ELR (cell line): ENCODE measurements around the gene METTL22.

ENCODE experiments used
- DNase-seq: peaks from one replicate; pipeline ENCODE4 v3.0.0-alpha.2; 2015; ENCODE audit warnings: low read depth

Gene METTL22

GRCh38 chr16:8632675-8633182, 11.2 kb downstream of the METTL22 start:
- DNase-seq, result no peak

- peak; percentile 23 for DNase-seq
Measured at GRCh38 chr16:8634991-8635736, 13.7 kb downstream of the METTL22 start.

GRCh38 chr16:8639694-8640093, 18.2 kb downstream of the METTL22 start:
- no peak for DNase-seq

- DNase-seq, result no peak
Measured at GRCh38 chr16:8641671-8642070, 20.2 kb downstream of the METTL22 start.

- no peak for DNase-seq
Measured at GRCh38 chr16:8642146-8642545, 20.6 kb downstream of the METTL22 start.

GRCh38 chr16:8644211-8645140, 23.0 kb downstream of the METTL22 start:
- no peak for DNase-seq

GRCh38 chr16:8645141-8645521, 23.6 kb downstream of the METTL22 start:
- DNase-seq, result no peak

- no peak for DNase-seq
Measured at GRCh38 chr16:8645831-8646230, 24.3 kb downstream of the METTL22 start.

- no peak for DNase-seq
Measured at GRCh38 chr16:8646326-8647053, 25.0 kb downstream of the METTL22 start.

GRCh38 chr16:8647721-8648318, 26.3 kb downstream of the METTL22 start:
- DNase-seq, result no peak

GRCh38 chr16:8648877-8649276, 27.4 kb downstream of the METTL22 start:
- DNase-seq, result no peak

- no peak for DNase-seq
Measured at GRCh38 chr16:8649829-8650554, 28.5 kb downstream of the METTL22 start.

GRCh38 chr16:8651958-8652357, 30.5 kb downstream of the METTL22 start:
- peak; percentile 44 for DNase-seq

- DNase-seq, result peak; percentile 59
Measured at GRCh38 chr16:8655184-8655717, 33.8 kb downstream of the METTL22 start.

- no peak for DNase-seq
Measured at GRCh38 chr16:8656376-8656775, 34.9 kb downstream of the METTL22 start.

- DNase-seq, result peak; percentile 67
Measured at GRCh38 chr16:8660841-8661301, 39.4 kb downstream of the METTL22 start.

GRCh38 chr16:8661703-8662102, 40.2 kb downstream of the METTL22 start:
- DNase-seq, result no peak

GRCh38 chr16:8663192-8664089, 41.9 kb downstream of the METTL22 start:
- DNase-seq, result no peak

- no peak for DNase-seq
Measured at GRCh38 chr16:8665529-8665928, 44.0 kb downstream of the METTL22 start.

GRCh38 chr16:8667492-8667891, 46.0 kb downstream of the METTL22 start:
- no peak for DNase-seq
